Endodermal cell (in vitro differentiated cells): ENCODE data around the gene MYLK4. TPM values are rescaled to one million over a fixed set of nuclear protein-coding genes. Genes with fewer than 3 reads are reported as not detected.

Experiments used
- DNase-seq: peaks from one replicate; pipeline ENCODE4 v3.0.0-alpha.2; 2017
- H3K27ac ChIP-seq: 2 replicates; pipeline ENCODE4 v1.5.1; 2013; ENCODE audit warnings: mild to moderate bottlenecking, low read depth, low read length, moderate library complexity
- H3K27me3 ChIP-seq: 2 replicates; pipeline ENCODE4 v1.6.1; 2013; ENCODE audit warnings: mild to moderate bottlenecking, low read length, moderate library complexity; ENCODE audit not compliant: insufficient read depth, control insufficient read depth, poor library complexity, severe bottlenecking
- H3K36me3 ChIP-seq: 2 replicates; pipeline ENCODE4 v1.7.0; 2013; ENCODE audit warnings: mild to moderate bottlenecking, low read length, moderate library complexity; ENCODE audit not compliant: control insufficient read depth, insufficient read depth
- H3K4me1 ChIP-seq: one replicate; pipeline ENCODE4 v1.7.0; 2013; ENCODE audit warnings: low read length; ENCODE audit not compliant: control insufficient read depth, insufficient read depth
- H3K4me3 ChIP-seq: 2 replicates; pipeline ENCODE4 v1.5.1; 2013; ENCODE audit warnings: mild to moderate bottlenecking, low read length, moderate library complexity
- H3K9ac ChIP-seq: 2 replicates; pipeline ENCODE4 v1.6.1; 2013; ENCODE audit warnings: mild to moderate bottlenecking, low read length, moderate library complexity; ENCODE audit not compliant: poor library complexity, severe bottlenecking; ENCODE audit errors: extremely low read depth
- H3K9me3 ChIP-seq: 2 replicates; pipeline ENCODE4 v1.6.1; 2013; ENCODE audit warnings: mild to moderate bottlenecking, low read length, moderate library complexity; ENCODE audit not compliant: control insufficient read depth
- H3K27ac Mint-ChIP-seq: 2 replicates; pipeline ENCODE4 v1.8.0; 2020; ENCODE audit warnings: mixed read lengths
- H3K27me3 Mint-ChIP-seq: 2 replicates; pipeline ENCODE4 v1.8.0; 2021; ENCODE audit warnings: mild to moderate bottlenecking, mixed read lengths; ENCODE audit not compliant: insufficient read depth
- H3K36me3 Mint-ChIP-seq: 2 replicates; pipeline ENCODE4 v1.8.0; 2020; ENCODE audit warnings: low read depth, mixed read lengths
- H3K4me1 Mint-ChIP-seq: 2 replicates; pipeline ENCODE4 v1.8.0; 2020; ENCODE audit warnings: mixed read lengths
- H3K4me3 Mint-ChIP-seq: 2 replicates; pipeline ENCODE4 v1.8.0; 2020; ENCODE audit warnings: mild to moderate bottlenecking, moderate library complexity, mixed read lengths
- H3K9me3 Mint-ChIP-seq: 2 replicates; pipeline ENCODE4 v1.8.0; 2020; ENCODE audit warnings: mild to moderate bottlenecking, mixed read lengths
- CTCF ChIP-seq: fragments of 200-600 bp; sonication (generic); conservative IDR thresholded peaks from 2 replicates; pipeline ENCODE4 v1.5.0; 2021; ENCODE audit warnings: antibody characterized with exemption, mild to moderate bottlenecking
- WGBS, 2 experiments: methylation state at CpG; one replicate each; pipeline versions ENCODE4 v1.1.5 to v1.1.7; 2013; ENCODE audit warnings: missing lambda C conversion rate in 2 of 2, mixed read lengths in 1 of 2; ENCODE audit not compliant: insufficient coverage in 1 of 2, insufficient read length in 1 of 2; 5-methylcytosine and 5-hydroxymethylcytosine counted together
- total RNA-seq, 2 donors: library from RNA; stranded (reverse); fragmentation: NEBNext Ultra II Directional in 1 of 2; extraction: Animal tissue kit (Norgen Biotek cat#: 25700) in 1 of 2; gene quantifications; 2 replicates in 1 of 2; 3 replicates in 1 of 2; pipeline ENCODE4 v1.2.1, GENCODE V29; 2021

MYLK4 gene
- total RNA-seq, 2 donors from 2014 or later, result 0.18 to 0.20 TPM

GRCh38 chr6:2714111-2714895 lies 36.4 kb downstream of the MYLK4 start:
- Mint-ChIP-seq H3K27ac (no peak overlapping the region), H3K27me3 (peaks cover 2% of the 10 kb centered on the region), H3K4me1 (no peaks in the 10 kb centered on the region), H3K4me3 (no peak overlapping the region), H3K9me3 (peaks cover 35% of the 10 kb centered on the region), H3K36me3 (peaks cover 3% of the 10 kb centered on the region)
- Histone ChIP-seq H3K4me3 (no peak overlapping the region), H3K9me3 (peaks cover 16% of the 10 kb centered on the region), H3K4me1 (no peaks in the 10 kb centered on the region), H3K36me3 (no peaks in the 10 kb centered on the region), H3K9ac (no peak overlapping the region), H3K27me3 (no peaks in the 10 kb centered on the region), H3K27ac (no peak overlapping the region)
- no peak for TF ChIP-seq CTCF
- no peak for DNase-seq
- 88 to 89% methylated on average over 3 to 7 of the region's 7 CpGs for WGBS, 2 experiments

- peaks cover 3% of the 10 kb centered on the region for H3K36me3 Mint-ChIP-seq
- WGBS, 2 experiments, result 95 to 96% methylated on average over 5 to 8 of the region's 8 CpGs
- H3K27me3 Mint-ChIP-seq, result peaks cover 2% of the 10 kb centered on the region
- H3K27ac Mint-ChIP-seq, result no peak overlapping the region
- TF ChIP-seq CTCF, result no peak
- Histone ChIP-seq H3K36me3 (no peaks in the 10 kb centered on the region), H3K27me3 (no peaks in the 10 kb centered on the region), H3K9me3 (peaks cover 16% of the 10 kb centered on the region), H3K27ac (no peak overlapping the region), H3K4me1 (no peaks in the 10 kb centered on the region), H3K9ac (no peak overlapping the region), H3K4me3 (no peak overlapping the region)
- no peak overlapping the region for H3K4me3 Mint-ChIP-seq
- H3K4me1 Mint-ChIP-seq, result no peaks in the 10 kb centered on the region
- H3K9me3 Mint-ChIP-seq, result peaks cover 40% of the 10 kb centered on the region
- no peak for DNase-seq
Measured at GRCh38 chr6:2713473-2714110, 37.1 kb downstream of the MYLK4 start.

GRCh38 chr6:2712102-2712501 lies 38.6 kb downstream of the MYLK4 start:
- peaks cover 16% of the 10 kb centered on the region for H3K9me3 ChIP-seq
- no peak overlapping the region for H3K4me3 ChIP-seq
- Mint-ChIP-seq H3K4me1 (no peaks in the 10 kb centered on the region), H3K27ac (no peak overlapping the region), H3K4me3 (no peak overlapping the region), H3K27me3 (peaks cover 2% of the 10 kb centered on the region), H3K9me3 (peaks cover 40% of the 10 kb centered on the region), H3K36me3 (peaks cover 3% of the 10 kb centered on the region)
- no peak for TF ChIP-seq CTCF
- H3K27ac ChIP-seq, result no peak overlapping the region
- H3K27me3 ChIP-seq, result no peaks in the 10 kb centered on the region
- 92 to 97% methylated on average over 5 of the region's 5 CpGs for WGBS, 2 experiments
- H3K4me1 ChIP-seq, result no peaks in the 10 kb centered on the region
- no peaks in the 10 kb centered on the region for H3K36me3 ChIP-seq
- no peak for DNase-seq
- no peak overlapping the region for H3K9ac ChIP-seq
